Measurements from ENCODE around the gene FHIT. TPM values are rescaled to one million over a fixed set of nuclear protein-coding genes. Genes with fewer than 3 reads are reported as not detected.

FHIT gene
- total and polyA plus RNA-seq, 10 of the 15 experiments (the other 5 are each of a cell fraction or from before 2014, with no cell fraction given): 4.2 to 14.9 (median 9.4) TPM

GRCh38 chr3:61157414-61157813 lies 93.8 kb downstream of the FHIT start (continued):
- TF ChIP-seq SPI1 (IDR thresholded peaks at IDR 0.05; ENCODE audit: borderline replicate concordance, insufficient read depth, low read depth, low read length): peak; percentile 63; the same call in 1 of the 2 replicates
- TF ChIP-seq RELA (IDR thresholded peaks at IDR 0.05; ENCODE audit: borderline replicate concordance, partially characterized antibody): no peak
- TF ChIP-seq DPF2 (IDR thresholded peaks at IDR 0.05): 0 out of 2 replicates have a peak, but pooled peaks have one; percentile 21
- peak; percentile 37; the same call in 1 of the 2 replicates for TF ChIP-seq RELB (IDR thresholded peaks at IDR 0.05; ENCODE audit: low read depth)

- H3K27ac ChIP-seq (ENCODE audit: control insufficient read depth, insufficient read depth): no peak overlapping the region
- no peaks in the 10 kb centered on the region for H3K79me2 ChIP-seq (ENCODE audit: control insufficient read depth, insufficient read depth, low read length)
- no peak overlapping the region for H3K4me3 ChIP-seq
- H3K9ac ChIP-seq (ENCODE audit: control insufficient read depth, insufficient read depth, low read length): no peak overlapping the region
- H3K4me1 ChIP-seq (ENCODE audit: control insufficient read depth, insufficient read depth, low read length): no peaks in the 10 kb centered on the region
- no peaks in the 10 kb centered on the region for H3K36me3 ChIP-seq (ENCODE audit: control insufficient read depth in 2 of 2, insufficient read depth in 2 of 2, low read length in 1 of 2)
- in situ Hi-C loops (cut with MboI): no loop called here
- H3K9me3 ChIP-seq (replicated peaks; ENCODE audit: control insufficient read depth, insufficient read depth, low read length): no peaks in the 10 kb centered on the region
- FAIRE-seq: no peak
- no peak overlapping the region for H2AFZ ChIP-seq (ENCODE audit: control insufficient read depth, low read depth, low read length)
- H3K4me2 ChIP-seq (ENCODE audit: control insufficient read depth, insufficient read depth): no peak overlapping the region
- ATAC-seq: no peak
- ChIA-PET RAD21 (ENCODE audit: unreplicated experiment) (no interaction called here), POLR2A (no interaction called here), SMC1A (ENCODE audit: uncharacterized antibody, unreplicated experiment) (no interaction called here), CTCF (no interaction called here)
- no peak for TF ChIP-seq CTCF (IDR thresholded peaks at IDR 0.05 in 2 of 3, conservative IDR thresholded peaks at IDR 0.05 in 1 of 3; ENCODE audit: control insufficient read depth in 2 of 3, extremely low read depth in 1 of 3, insufficient read depth in 1 of 3, low read depth in 3 of 3, low read length in 3 of 3)
- TF ChIP-seq RCOR1 (conservative IDR thresholded peaks at IDR 0.05; ENCODE audit: low read depth, low read length): no peak
- TF ChIP-seq POLR2AphosphoS2 (IDR thresholded peaks at IDR 0.05; ENCODE audit: low read depth, low read length): no peak
- no peak for TF ChIP-seq KAT2A (conservative IDR thresholded peaks at IDR 0.05; ENCODE audit: control insufficient read depth, low read depth, low read length)
- no peak for TF ChIP-seq POLR2A (IDR thresholded peaks at IDR 0.05; ENCODE audit: low read depth, low read length)
- intact Hi-C loops (cut with micrococcal nuclease; ENCODE audit: unreplicated experiment): no loop called here
- no peaks in the 10 kb centered on the region for H3K27me3 ChIP-seq (replicated peaks in 1 of 2; ENCODE audit: control insufficient read depth in 2 of 2, insufficient read depth in 2 of 2, low read length in 1 of 2)
- 75% methylated on average over 3 of the region's 3 CpGs for WGBS (ENCODE audit: insufficient coverage, insufficient replicate concordance, low lambda C conversion rate, missing lambda C conversion rate)
- BruUV-seq (replicated peaks): no TSS peak
- no peak for DNase-seq (ENCODE audit: low read depth, low spot score)
- H4K20me1 ChIP-seq (ENCODE audit: control insufficient read depth, insufficient read depth): no peaks in the 10 kb centered on the region
Observed at GRCh38 chr3:61155701-61156292, 95.5 kb downstream of the FHIT start.
